HepG2 (cell line): ENCODE results near the gene HES6. TPM values are rescaled to one million over a fixed set of nuclear protein-coding genes. Genes with fewer than 3 reads are reported as not detected.

Experiments
- CBX2 ChIP-seq, 2 experiments: fragments of 200-600 bp in 1 of 2; sonication (generic); formaldehyde crosslinking in 1 of 2; IDR thresholded peaks; 2 replicates each; pipeline versions ENCODE4 v1.7.0 to v1.8.1; 2018 to 2022; ENCODE audit warnings: low read depth in 2 of 2, low read length in 1 of 2, mild to moderate bottlenecking in 1 of 2, missing genetic modification reagents in 1 of 2
- CC2D1A ChIP-seq: sonication (generic); formaldehyde crosslinking; IDR thresholded peaks from 2 replicates; pipeline ENCODE4 v1.8.1; 2023; ENCODE audit warnings: mild to moderate bottlenecking, missing genetic modification reagents
- DNMT1 ChIP-seq: sonication (generic); formaldehyde crosslinking; IDR thresholded peaks from 2 replicates; pipeline ENCODE4 v1.5.1; 2020; ENCODE audit warnings: mild to moderate bottlenecking, missing genetic modification reagents
- GZF1 ChIP-seq: sonication (generic); formaldehyde crosslinking; IDR thresholded peaks from 2 replicates; pipeline ENCODE4 v1.5.1; 2020; ENCODE audit warnings: mild to moderate bottlenecking, missing genetic modification reagents
- HOXA3 ChIP-seq: sonication (generic); formaldehyde crosslinking; IDR thresholded peaks from 2 replicates; pipeline ENCODE4 v1.5.0; 2020; ENCODE audit warnings: missing genetic modification reagents
- KDM2A ChIP-seq: sonication (generic); formaldehyde crosslinking; IDR thresholded peaks from 2 replicates; pipeline ENCODE4 v1.4.0; 2020; ENCODE audit warnings: low read depth, missing genetic modification reagents, borderline replicate concordance
- MIER3 ChIP-seq: IDR thresholded peaks from 2 replicates; pipeline ENCODE4 v1.6.1; 2016; ENCODE audit warnings: missing compliant biosample characterization, borderline replicate concordance
- RAD51 ChIP-seq: fragments of 450-650 bp; IDR thresholded peaks from 2 replicates; pipeline ENCODE4 v1.6.1; 2016; ENCODE audit warnings: borderline replicate concordance
- SKI ChIP-seq: fragments of 450-650 bp; IDR thresholded peaks from one replicate; pipeline ENCODE4 v1.6.1; 2018; ENCODE audit warnings: mild to moderate bottlenecking; ENCODE audit not compliant: partially characterized antibody
- TBP ChIP-seq: sonication (generic); formaldehyde crosslinking; IDR thresholded peaks from 2 replicates; pipeline ENCODE4 v1.5.0; 2020; ENCODE audit warnings: missing genetic modification reagents
- THAP11 ChIP-seq: IDR thresholded peaks from 2 replicates; pipeline ENCODE4 v1.6.1; 2016; ENCODE audit warnings: missing biosample characterization, missing genetic modification reagents
- ZBTB7B ChIP-seq: sonication (generic); formaldehyde crosslinking; IDR thresholded peaks from 2 replicates; pipeline ENCODE4 v1.4.0; 2020; ENCODE audit warnings: missing genetic modification reagents
- ZHX2 ChIP-seq, 2 experiments: sonication (generic) in 1 of 2; formaldehyde crosslinking in 1 of 2; IDR thresholded peaks; 2 replicates each; pipeline versions ENCODE4 v1.6.1 to v1.9.0; 2014 to 2022; ENCODE audit warnings: antibody characterized with exemption in 1 of 2, borderline replicate concordance in 1 of 2, inconsistent platforms in 1 of 2, low read depth in 1 of 2, missing genetic modification reagents in 1 of 2
- ZNF382 ChIP-seq: sonication (generic); formaldehyde crosslinking; IDR thresholded peaks from 2 replicates; pipeline ENCODE4 v1.5.0; 2020; ENCODE audit warnings: missing genetic modification reagents, mild to moderate bottlenecking, borderline replicate concordance
- ZNF468 ChIP-seq: sonication (generic); formaldehyde crosslinking; IDR thresholded peaks from 2 replicates; pipeline ENCODE4 v1.8.0; 2022; ENCODE audit warnings: mild to moderate bottlenecking, moderate library complexity, missing genetic modification reagents
- ZNF512 ChIP-seq: sonication (generic); formaldehyde crosslinking; IDR thresholded peaks from 2 replicates; pipeline ENCODE4 v1.4.0; 2020; ENCODE audit warnings: mild to moderate bottlenecking, missing genetic modification reagents
- ZNF607 ChIP-seq: sonication (generic); formaldehyde crosslinking; IDR thresholded peaks from 2 replicates; pipeline ENCODE4 v1.5.1; 2020; ENCODE audit warnings: missing genetic modification reagents, mild to moderate bottlenecking, borderline replicate concordance
- ZNF724P ChIP-seq: sonication (generic); formaldehyde crosslinking; IDR thresholded peaks from 2 replicates; pipeline ENCODE4 v1.8.0; 2022; ENCODE audit warnings: missing genetic modification reagents, borderline replicate concordance
- ZNF781 ChIP-seq: sonication (generic); formaldehyde crosslinking; IDR thresholded peaks from 2 replicates; pipeline ENCODE4 v1.5.1; 2020; ENCODE audit warnings: borderline replicate concordance, mild to moderate bottlenecking, missing genetic modification reagents; ENCODE audit errors: not compliant biosample characterization
- ZNF782 ChIP-seq: sonication (generic); formaldehyde crosslinking; IDR thresholded peaks from 2 replicates; pipeline ENCODE4 v1.4.0; 2020; ENCODE audit warnings: missing genetic modification reagents, mild to moderate bottlenecking, borderline replicate concordance
- polyA plus RNA-seq, 8 experiments: library from polyadenylated mRNA; depleted of rRNA in 3 of 8; stranded (reverse) in 7 of 8; unstranded in 1 of 8; fragments of >200 nt; fragmentation: Illumina TruSeq in 4 of 8; extraction: Trizol in 4 of 8; gene quantifications; 2 replicates each; pipeline versions ENCODE4 v1.2.1 to v1.2.3, GENCODE V29; 2011 to 2016; ENCODE audit warnings: low read depth in 4 of 8, missing spikeins in 1 of 8, mixed read lengths in 1 of 8; ENCODE audit not compliant: insufficient read depth in 1 of 8
- total RNA-seq, 5 experiments: library from RNA; depleted of rRNA; stranded (reverse); fragments of >200 nt; fragmentation: Illumina TruSeq; extraction: Trizol; gene quantifications; 2 replicates each; pipeline ENCODE4 v1.2.3, GENCODE V29; 2016; ENCODE audit warnings: low read depth in 1 of 5

HES6 gene
- total and polyA plus RNA-seq, 2 of the 13 experiments (the other 11 are each of a cell fraction or from before 2014, with no cell fraction given), result 19.5 to 82.8 TPM

GRCh38 chr2:238203094-238203972 lies 36.5 kb downstream of the HES6 start, which contains the start of gene ILKAP (continued):
- no peak for TF ChIP-seq ZHX2 (IDR thresholded peaks at IDR 0.05; ENCODE audit: low read depth)
- peak; percentile 78; the same call in 1 of the 2 replicates for TF ChIP-seq ZHX2 (CRISPR knock-in tag; IDR thresholded peaks at IDR 0.05; ENCODE audit: borderline replicate concordance)
- no peak for TF ChIP-seq ZNF512 (CRISPR knock-in tag)
- TF ChIP-seq ZNF724P (CRISPR knock-in tag), result 0 out of 2 replicates have a peak, but pooled peaks have one; percentile 4
- no peak for TF ChIP-seq GZF1
- TF ChIP-seq THAP11, result peak; percentile 65
- no peak for TF ChIP-seq CBX2 (IDR thresholded peaks at IDR 0.05; ENCODE audit: low read depth, low read length)
- TF ChIP-seq CBX2 (CRISPR knock-in tag; IDR thresholded peaks at IDR 0.05; ENCODE audit: low read depth), result 0 out of 2 replicates have a peak, but pooled peaks have one; percentile 16
- peak; percentile 48 for TF ChIP-seq ZNF781
- TF ChIP-seq CC2D1A, result no peak
- TF ChIP-seq KDM2A (CRISPR knock-in tag), result peak; percentile 67
- 0 out of 2 replicates have a peak, but pooled peaks have one; percentile 21 for TF ChIP-seq TBP (CRISPR knock-in tag)
- TF ChIP-seq MIER3 (CRISPR knock-in tag), result no peak
- TF ChIP-seq DNMT1 (CRISPR knock-in tag), result 0 out of 2 replicates have a peak, but pooled peaks have one; percentile 70
- peak; percentile 60 for TF ChIP-seq SKI
- no peak for TF ChIP-seq ZNF782 (CRISPR knock-in tag)
- TF ChIP-seq ZNF382, result no peak
- TF ChIP-seq HOXA3 (CRISPR knock-in tag), result peak; percentile 69
- TF ChIP-seq RAD51, result no peak
- TF ChIP-seq ZNF468 (CRISPR knock-in tag), result no peak; the same call in 1 of the 2 replicates
- TF ChIP-seq ZBTB7B (CRISPR knock-in tag), result no peak; the same call in 1 of the 2 replicates
- 0 out of 2 replicates have a peak, but pooled peaks have one; percentile 46 for TF ChIP-seq ZNF607 (CRISPR knock-in tag)
